ENCODE data around the gene WDR72.

GRCh38 chr15:53530761-53531160 lies 228.7 kb downstream of the WDR72 start:
- TF ChIP-seq POLR2A (IDR thresholded peaks at IDR 0.05) (no peak), CTCF (IDR thresholded peaks at IDR 0.05) (no peak)
